GM21825 (cell line): ENCODE data around the gene BTBD3.

Experiments used
- ATAC-seq: cut with Tn5 transposase; IDR thresholded peaks from one replicate; pipeline ENCODE4 v1.9.1; 2021; ENCODE audit warnings: mild to moderate bottlenecking, moderate library complexity; ENCODE audit not compliant: unreplicated experiment

BTBD3 gene

GRCh38 chr20:11965602-11966001, 47.9 kb downstream of the BTBD3 start:
- no peak for ATAC-seq

- no peak for ATAC-seq
Observed at GRCh38 chr20:11966186-11966585, 48.5 kb downstream of the BTBD3 start.

GRCh38 chr20:11970243-11970836, 52.6 kb downstream of the BTBD3 start:
- no peak for ATAC-seq

- no peak for ATAC-seq
Observed at GRCh38 chr20:11972478-11972877, 54.8 kb downstream of the BTBD3 start.
